8988T (cell line): ENCODE measurements around the gene ZNF669.
"Not testable (repeated sequence)": the region's sequence is repeated elsewhere in the genome, so short reads cannot be mapped to it uniquely, and the experiment has no call there.

Source experiments
- DNase-seq: peaks from one replicate; pipeline ENCODE4 v3.0.0; 2011

The ZNF669 gene

DNA sequence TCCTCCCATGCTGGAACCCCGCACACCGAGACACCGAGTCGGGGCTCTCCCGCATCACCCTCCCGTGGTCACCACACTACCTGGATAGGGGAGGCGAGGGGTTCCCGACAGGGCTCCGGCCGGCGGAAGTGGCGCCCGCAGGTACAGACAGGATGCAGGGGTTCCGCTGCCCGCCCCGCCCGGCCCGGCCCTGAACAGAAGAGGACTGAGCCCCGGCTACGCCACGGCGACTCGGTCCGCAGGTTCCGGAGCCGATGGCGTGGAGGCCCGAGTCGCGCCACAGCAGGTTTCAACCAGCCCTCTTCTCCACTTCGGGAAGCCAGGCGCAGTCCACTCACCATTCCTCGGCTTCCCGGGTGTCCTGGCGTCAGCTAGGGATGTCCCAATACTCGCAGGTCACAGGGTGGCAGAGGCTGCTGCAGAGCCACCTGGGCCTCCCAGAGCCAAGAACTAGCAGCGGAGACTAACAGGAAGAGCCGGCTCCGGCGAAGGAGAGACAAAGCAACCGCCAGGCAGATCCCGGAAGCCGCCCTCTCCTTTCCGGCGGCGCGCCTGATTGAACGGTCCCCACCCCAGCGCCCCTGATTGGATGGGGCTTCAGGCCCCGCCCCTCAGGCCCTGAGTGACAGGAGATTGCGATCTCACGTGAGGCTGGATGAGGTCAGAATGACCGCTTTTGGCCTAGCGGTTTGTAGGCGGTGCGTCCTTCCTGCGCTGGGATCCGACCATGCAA lies at the start of gene ZNF669:
Gene ZNF669 (minus strand): TSS at position 498 of the 733 bp plus-strand sequence. CDS start 157 bp downstream, at position 341.
- DNase-seq = peak; percentile 72

- DNase-seq = no peak
These were observed 43.6 kb upstream of the ZNF669 start for GRCh38 chr1:247147781-247148180.

- not testable (repeated sequence) for DNase-seq
These were observed 43.0 kb upstream of the ZNF669 start for GRCh38 chr1:247147120-247147519.

- DNase-seq = no peak
These were observed 42.5 kb upstream of the ZNF669 start for GRCh38 chr1:247146671-247147070.

DNA sequence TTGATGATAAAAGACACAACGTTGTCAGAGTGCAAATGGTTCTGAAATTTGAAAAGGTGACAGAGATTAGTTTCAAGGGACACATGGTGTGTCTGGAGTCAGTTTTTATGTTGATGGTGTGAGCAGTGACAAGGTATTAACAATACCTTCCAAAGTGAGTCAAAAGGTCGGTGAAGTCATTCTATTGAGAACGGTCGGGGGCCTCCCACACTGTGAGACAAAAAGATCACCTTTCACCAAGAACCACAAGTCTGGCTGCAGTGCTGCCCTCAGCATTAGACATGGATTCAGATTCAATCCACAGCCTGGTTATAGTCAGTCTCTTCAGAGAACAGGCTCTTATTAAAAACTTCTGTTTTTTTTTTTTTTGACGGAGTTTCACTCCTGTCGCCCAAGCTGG lies 41.1 kb upstream of the ZNF669 start:
- no peak for DNase-seq

DNA sequence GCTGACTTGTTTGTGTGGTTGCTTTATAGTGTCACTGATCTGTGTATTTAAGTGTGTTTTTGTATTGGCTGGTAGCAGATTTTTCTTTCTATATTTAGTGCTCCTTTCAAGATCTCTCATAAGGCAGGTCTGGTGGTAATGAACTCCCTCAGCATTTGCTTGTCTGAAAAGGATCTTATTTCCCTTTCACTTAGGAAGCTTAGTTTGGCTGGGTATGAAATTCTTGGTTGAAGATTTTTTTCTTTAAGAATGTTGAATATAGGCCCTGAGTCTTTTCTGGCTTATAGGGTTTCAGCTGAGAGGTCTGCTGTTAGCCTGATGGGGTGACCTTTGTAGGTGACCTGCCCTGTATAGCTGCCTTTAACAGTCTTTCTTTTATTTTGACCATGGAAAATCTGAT lies 35.4 kb upstream of the ZNF669 start:
- not testable (repeated sequence) for DNase-seq

- no peak for DNase-seq
These were observed 27.1 kb upstream of the ZNF669 start for GRCh38 chr1:247131236-247131635.

DNA sequence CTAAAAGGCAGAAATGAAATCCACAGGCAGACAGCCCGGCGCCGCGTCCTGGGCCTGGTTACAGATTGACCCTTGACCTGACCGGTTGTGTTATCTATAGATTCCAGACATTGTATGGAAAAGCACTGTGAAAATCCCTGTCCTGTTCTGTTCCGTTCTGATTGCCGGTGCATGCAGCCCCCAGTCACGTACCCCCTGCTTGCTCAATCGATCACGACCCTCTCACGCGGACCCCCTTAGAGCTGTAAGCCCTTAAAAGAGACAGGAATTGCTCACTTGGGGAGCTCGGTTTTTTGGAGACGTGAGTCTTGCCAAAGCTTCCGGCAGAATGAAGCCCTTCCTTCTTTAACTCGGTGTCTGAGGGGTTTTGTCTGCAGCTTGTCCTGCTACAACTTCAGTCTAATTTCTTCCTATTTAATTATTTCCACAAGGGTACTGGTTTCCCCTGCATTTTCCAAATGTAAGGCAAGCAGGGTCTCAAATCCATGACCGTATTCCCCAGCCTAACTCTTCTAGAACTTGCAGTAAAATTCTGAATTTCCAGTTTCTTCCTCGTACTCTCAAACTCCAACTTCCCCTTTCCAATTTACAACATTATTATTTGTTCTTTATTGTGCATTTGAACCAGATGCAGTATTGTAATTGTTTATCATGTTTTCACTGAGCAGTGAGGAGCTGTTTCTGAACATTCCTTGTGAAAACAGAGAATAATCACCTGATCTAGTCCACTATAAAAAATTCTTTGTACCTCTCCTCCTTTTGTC lies 23.5 kb upstream of the ZNF669 start:
- DNase-seq = not testable (repeated sequence)

GRCh38 chr1:247126601-247127000 lies 22.4 kb upstream of the ZNF669 start:
- not testable (repeated sequence) for DNase-seq

DNA sequence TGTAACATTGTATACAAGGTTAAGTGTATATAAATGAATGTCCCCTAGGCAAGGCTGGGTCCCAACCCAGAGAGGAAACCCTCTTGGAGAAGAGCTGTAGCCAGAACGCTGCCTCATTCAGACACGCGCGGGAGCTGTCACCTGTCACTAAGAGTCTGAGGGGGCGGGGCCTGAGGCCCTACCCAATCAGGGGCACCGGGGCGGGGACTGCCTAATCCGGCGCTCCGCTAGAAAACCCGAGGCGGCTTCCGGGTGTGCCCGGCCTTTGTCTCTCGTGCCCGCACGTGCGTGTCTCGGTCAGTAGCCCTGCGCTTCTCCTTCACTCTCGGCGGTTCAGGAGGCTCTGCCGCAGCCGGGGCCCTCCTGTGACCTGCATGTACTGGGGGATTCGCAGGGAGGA lies 22.0 kb upstream of the ZNF669 start:
- DNase-seq = not testable (repeated sequence)

- DNase-seq = no peak
These were observed 17.2 kb upstream of the ZNF669 start for GRCh38 chr1:247121382-247121781.

DNA sequence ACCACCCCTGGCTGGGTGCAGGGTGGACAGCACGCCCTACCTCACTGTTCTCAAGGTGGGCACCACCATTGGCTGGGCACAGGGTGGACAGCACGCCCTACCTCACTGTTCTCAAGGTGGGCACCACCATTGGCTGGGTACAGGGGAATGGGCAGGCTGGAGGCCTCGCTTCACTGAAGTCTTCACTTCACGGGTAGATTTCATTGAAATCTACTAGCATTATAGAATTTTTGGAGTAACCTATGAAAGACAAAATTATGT lies 16.2 kb upstream of the ZNF669 start:
- not testable (repeated sequence) for DNase-seq

DNA sequence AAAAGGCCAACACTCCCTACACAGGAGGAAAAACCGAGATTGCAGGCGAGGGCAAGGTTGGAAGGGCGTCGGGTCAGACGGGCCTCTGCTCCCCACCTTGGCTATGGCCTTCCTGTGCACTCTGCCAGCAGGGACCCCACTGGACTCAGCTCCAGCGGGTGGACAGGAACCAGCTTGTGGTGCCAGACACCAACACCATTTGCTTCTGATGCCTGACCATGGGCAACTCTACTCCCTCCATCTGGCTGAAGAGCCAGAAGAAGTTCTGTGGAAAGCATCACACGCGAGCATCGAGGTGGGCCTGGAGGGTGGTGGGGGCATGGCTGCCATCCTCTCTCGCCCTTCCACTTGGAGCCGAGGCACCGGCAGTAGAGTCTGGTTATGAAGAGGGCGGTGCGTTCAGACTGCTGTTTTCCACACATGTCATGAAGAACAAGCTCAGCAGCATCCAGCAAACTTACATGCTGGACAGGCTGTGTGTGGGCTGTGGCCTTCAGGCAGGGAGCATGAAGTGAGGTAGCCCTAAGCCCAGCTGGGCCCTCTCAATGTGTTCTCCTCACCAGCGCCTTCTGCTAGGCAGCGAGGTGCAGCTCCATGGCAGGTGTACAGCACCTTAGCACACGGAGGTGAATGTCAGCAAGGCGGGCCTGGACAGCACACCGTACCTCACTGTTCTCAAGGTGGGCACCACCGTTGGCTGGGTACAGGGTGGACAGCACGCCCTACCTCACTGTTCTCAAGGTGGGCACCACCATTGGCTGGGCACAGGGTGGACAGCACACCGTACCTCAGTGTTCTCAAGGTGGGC lies 15.6 kb upstream of the ZNF669 start:
- no peak for DNase-seq

DNA sequence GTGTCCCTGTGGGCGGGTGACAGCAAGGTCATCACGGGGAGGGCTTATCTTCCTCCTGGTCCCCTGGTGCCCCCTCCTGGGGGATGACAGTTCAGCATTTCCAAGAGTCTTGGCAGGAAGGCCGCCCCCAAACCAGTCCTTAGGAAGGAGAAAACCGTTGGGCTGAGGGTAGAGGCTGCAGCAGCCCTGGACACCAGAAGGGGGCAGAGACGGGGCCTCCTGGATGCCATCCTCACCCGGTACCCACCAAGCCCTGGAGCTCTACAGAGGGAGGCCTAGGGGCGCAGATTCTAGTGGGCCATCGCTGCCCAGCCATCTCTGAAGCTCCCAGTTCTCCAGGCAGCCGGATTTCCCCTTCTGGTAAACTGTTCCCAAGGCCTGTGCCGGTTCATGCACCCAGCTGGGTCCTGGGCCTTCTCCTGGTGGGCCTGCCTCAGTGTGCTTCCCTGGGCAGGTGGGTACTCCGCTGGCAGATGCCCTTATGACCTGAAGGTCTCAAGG lies 14.8 kb upstream of the ZNF669 start:
- DNase-seq = peak; percentile 63

DNA sequence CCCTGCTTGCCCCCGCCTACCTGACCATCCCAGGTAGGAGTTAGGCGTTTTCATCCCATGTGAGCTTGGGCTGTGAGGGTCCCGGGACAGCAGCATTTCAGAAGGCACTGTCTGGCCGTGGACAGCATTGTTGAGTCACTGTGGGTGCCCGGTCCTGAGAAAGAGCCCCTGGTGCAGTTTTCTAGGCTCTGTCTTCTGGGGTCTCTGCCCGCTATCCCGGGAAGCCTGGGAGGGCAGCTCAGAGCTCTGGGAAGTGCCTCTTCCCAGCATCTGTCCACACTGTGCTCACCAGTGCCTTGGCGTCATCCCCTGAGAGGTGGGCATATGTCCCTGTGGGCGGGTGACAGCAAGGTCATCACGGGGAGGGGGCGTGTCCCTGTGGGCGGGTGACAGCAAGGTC lies 11.4 kb upstream of the ZNF669 start:
- DNase-seq = no peak

DNA sequence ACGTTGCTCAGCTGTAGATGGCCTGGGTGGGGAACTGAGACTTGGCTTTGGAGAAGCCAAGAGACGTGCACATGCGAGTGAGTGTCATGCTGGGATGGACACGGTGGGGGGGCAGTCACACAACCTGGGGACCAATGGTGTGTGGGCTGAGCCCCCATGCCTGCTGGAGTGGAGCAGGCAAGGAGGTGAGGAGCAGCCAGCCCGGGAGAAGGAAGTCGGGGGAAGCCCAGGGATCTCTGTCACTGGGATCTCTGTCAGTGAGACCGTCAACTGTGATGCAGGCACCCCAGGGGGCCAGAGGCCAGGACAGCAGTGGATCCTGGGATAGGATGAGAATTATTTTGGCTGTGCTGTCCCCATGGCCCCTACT lies 11.0 kb upstream of the ZNF669 start:
- DNase-seq = no peak

DNA sequence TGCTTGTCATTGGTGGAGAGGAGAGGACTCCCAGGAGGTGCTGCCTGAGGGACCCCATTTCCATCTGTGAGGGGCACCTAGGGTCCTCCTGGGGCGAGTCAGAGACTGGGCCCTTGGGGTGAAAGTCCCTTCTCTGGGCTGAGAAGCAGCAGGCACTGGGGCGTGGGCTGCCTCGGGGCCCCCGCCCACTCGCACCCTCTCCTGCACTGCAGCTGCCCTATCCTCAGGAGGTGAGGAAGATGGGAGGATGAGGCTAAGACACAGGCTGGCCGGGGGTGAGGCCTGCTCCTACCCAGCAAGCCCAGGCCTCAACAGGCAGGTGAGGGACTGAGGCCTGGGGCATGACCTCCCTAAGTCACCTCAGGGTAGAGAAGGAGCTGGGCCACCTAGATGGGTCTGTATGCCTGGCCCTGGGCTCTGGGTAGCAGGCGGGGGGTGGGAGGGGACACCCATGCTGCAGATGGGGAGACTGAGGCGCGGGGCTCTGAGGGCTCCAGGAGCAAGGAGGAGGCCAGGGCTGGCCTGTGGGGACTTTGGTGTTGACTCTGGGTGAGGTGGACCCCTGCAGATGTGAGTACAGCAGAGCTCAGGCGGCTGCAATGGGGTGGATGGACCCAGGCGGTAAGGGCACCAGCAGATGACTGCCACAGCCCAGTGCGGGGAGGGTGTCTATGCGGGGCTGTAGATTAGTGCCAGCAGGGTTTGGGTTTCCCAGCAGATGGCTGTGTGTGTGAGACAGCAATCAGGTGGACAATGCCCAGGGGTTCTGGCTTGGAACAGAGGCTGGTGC lies 10.4 kb upstream of the ZNF669 start:
- no peak for DNase-seq

- DNase-seq = no peak
These were observed 9.6 kb upstream of the ZNF669 start for GRCh38 chr1:247113733-247114271.

- DNase-seq = no peak
These were observed 8.9 kb upstream of the ZNF669 start for GRCh38 chr1:247113094-247113497.

- no peak for DNase-seq
These were observed 8.3 kb upstream of the ZNF669 start for GRCh38 chr1:247112479-247112781.

DNA sequence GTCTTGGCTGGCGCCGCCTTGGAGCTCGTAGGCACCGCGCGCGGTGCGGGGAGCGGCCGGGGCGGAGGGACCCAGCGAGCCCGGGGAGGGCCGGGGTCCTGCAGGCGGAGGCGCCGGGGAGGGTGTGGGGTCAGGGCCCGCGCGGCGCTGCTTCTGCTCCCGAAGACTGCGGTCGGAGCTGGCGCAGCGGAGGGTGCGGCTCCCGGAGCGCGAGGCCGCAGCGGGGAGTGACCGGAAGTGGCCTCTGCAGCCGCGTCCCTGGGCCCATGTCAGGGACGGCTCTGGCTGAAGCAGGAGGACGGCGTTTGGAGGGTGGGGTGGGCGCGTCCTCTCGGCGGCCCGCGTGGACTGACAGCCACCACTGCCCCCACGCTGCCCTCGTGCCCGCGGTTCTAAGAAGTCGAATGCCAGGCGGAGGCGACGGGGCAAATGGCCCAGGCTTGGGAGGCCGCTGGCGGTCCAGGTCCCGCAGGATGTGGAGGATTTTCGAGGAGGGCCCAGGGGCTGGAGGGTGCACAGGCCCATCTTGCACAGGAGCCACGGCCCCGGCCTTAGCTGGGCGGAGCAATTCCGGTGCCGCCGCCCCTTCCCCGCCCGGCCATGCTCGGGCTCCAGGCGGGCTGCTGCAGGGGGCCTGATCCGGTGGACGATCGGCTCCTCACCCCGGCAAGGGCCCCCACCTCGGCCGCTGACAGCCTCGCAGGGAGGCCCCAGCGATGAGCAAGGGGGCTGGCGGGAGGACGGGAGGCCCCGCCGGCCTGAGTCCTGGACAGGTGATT lies 7.7 kb upstream of the ZNF669 start:
- DNase-seq = peak; percentile 48

- DNase-seq = peak; percentile 58
These were observed 7.1 kb upstream of the ZNF669 start for GRCh38 chr1:247111259-247111699.
